GM18951 (cell line): ENCODE results near the gene PDAP1.
"Not testable (repeated sequence)": the region's sequence is repeated elsewhere in the genome, so short reads cannot be mapped to it uniquely, and the experiment has no call there.

Experiments used
- POLR2A ChIP-seq: IDR thresholded peaks from 4 replicates; pipeline ENCODE4 v1.6.1; 2011; ENCODE audit warnings: mild to moderate bottlenecking; ENCODE audit not compliant: insufficient read length, insufficient read depth; ENCODE audit errors: extremely low read depth
- in situ Hi-C: fragments of 300-500 bp; cut with MboI; formaldehyde crosslinking; loops from one replicate; pipeline ENCODE4 v1.12.0; 2022; ENCODE audit warnings: low sequenced_read_pairs, mixed read lengths, inconsistent platforms; ENCODE audit not compliant: unreplicated experiment

The PDAP1 gene

DNA sequence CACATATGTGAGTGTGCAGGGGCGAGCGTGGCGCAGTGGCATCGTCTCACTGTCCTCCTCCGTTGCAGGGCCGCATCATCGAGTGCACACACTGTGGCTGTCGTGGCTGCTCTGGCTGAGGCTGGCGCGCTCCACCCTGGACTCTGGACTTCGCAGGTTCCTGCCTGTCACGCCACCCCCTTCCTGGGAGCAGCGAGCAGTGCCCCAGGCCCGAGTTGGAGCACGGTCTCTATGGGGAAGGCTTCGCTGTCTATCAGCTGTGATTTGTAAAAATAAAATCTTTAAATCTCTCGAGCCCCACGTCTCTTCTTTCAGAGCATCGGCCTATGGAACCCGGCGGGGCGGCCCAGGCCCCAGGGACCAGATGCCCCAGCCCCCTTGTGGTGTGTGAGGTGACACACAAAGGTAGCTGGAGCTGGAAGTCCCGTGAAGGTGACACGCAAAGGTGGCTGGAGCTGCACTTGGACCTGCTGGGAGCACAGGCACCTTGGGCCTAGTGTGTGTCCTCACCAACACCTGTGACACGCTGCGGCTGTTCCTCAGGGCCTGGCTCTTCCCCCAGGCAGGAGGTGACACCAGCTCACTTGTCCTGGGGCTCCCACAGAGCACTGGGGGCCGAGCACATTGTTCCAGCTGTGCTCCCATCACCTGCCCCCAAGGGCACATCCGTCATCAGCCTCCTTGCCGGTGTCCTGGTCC, 11.1 kb upstream of the PDAP1 start:
- TF ChIP-seq POLR2A: no peak
- in situ Hi-C loops: no loop called here

- in situ Hi-C loops: no loop called here
- TF ChIP-seq POLR2A: no peak
These were observed 9.9 kb upstream of the PDAP1 start for GRCh38 chr7:99418260-99418659.

- in situ Hi-C loops: not testable (repeated sequence)
These were observed 7.2 kb upstream of the PDAP1 start for GRCh38 chr7:99415513-99416127.

DNA sequence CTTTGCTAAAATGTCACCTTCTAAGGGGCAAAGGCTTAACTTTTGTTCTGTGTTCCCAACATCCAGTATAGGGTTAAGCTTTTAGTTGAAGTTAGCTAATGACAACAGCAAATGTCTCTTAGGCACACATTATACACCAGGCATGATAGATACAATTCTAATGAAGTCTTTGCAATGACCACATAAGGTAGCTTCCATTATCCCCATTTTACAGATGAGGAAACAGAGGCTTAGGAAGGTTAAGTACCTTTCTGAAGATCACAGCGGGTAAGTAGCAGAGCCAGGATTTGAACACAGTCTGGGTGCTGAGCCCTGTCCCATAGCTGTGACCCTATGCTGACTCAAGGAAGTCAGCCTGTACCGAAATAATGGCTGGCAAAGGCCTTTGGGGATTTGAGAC, 2.2 kb upstream of the PDAP1 start:
- TF ChIP-seq POLR2A: no peak
- in situ Hi-C loops: no loop called here

DNA sequence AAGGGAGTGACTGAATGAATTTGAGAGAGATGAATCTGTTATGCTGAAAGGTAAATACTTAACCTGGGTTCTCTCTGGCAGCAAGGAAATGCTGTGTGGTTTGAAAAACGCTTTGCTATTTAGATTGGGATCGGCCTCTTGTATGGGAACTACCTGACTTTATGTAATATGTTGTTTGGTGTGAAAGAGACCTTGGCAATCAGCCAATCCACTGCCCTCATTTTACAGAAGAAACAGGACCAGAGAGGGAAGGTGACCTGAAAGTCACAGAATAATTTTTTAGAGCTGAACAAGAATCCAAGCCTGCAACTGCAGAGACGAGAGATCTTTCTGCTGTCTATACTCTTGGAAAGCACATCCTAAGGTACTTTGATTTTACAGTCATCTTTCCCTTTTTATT, 1.4 kb upstream of the PDAP1 start:
- in situ Hi-C loops: no loop called here
- no peak for TF ChIP-seq POLR2A

GRCh38 chr7:99409192-99409572, 785 bp upstream of the PDAP1 start:
- in situ Hi-C loops: no loop called here
- TF ChIP-seq POLR2A: no peak

DNA sequence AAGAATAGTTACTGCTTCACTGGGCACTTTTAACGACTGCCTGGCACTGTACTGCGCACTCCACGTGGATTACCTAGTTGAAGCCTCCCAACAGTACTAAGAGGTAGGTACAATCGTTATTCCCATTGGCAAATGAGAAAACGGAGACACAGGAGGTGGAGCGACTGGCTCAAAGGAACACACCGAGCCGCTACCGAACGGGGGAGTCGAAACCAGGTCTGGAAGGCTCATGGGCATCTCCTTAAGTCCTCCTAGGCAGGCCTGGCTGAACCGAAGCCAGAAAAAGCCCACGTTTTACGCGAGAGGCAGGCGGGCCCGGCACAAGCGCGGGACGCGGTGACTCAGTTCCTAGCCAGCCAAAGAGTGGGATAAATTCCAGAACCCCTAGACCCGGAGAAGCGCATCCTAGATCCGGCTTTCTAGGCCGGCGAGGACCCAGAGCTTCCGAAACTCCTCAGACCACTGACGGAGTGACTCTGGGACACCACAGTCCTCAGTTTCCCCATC, 472 bp downstream of the PDAP1 start:
- in situ Hi-C loops: no loop called here
- TF ChIP-seq POLR2A: no peak

GRCh38 chr7:99406557-99406956, 1.8 kb downstream of the PDAP1 start:
- TF ChIP-seq POLR2A: peak; percentile 23
- in situ Hi-C loops: no loop called here

GRCh38 chr7:99404977-99405320, 3.4 kb downstream of the PDAP1 start:
- in situ Hi-C loops: no loop called here
- no peak for TF ChIP-seq POLR2A

- in situ Hi-C loops: no loop called here
- TF ChIP-seq POLR2A: no peak
These were observed 4.0 kb downstream of the PDAP1 start for GRCh38 chr7:99404235-99404976.

DNA sequence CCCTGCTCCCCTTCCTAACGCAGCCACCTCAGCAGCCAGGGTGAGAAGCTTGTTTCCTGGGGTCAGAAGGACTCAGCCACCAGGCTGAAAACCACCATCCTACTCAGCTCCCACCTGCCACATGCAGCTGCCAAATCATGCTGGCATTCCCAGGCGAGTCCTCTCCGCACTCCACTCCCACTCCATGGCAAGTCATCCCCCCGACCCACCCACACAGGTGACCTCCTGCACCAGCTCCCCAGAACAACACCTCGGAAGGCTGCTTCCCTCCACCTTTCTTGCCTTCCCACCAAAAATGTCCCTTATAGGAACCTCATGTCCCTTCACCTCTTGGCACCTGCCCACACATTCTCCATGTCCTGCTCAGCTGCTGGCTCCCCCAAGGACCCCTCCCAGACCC, 4.6 kb downstream of the PDAP1 start:
- in situ Hi-C loops: no loop called here
- no peak for TF ChIP-seq POLR2A

DNA sequence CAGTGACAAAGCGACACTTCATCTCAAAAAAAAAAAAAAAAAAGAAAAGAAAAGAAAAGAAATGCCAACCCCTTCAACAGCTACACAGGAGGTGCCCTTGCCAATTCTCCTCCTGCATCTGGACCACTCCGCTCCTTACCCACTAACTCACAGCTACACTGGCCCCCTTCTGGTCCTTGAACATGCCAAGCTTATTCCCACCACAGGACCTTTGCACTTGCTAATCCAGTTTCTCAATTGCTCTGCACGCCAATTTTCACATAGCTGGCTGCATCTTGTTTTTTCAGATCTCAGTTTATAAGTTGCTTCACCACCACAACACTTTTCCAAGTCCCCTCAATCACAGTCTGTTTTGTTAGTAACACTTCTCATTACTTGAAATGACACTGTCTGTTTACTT, 5.5 kb downstream of the PDAP1 start:
- TF ChIP-seq POLR2A: no peak
- in situ Hi-C loops: no loop called here

DNA sequence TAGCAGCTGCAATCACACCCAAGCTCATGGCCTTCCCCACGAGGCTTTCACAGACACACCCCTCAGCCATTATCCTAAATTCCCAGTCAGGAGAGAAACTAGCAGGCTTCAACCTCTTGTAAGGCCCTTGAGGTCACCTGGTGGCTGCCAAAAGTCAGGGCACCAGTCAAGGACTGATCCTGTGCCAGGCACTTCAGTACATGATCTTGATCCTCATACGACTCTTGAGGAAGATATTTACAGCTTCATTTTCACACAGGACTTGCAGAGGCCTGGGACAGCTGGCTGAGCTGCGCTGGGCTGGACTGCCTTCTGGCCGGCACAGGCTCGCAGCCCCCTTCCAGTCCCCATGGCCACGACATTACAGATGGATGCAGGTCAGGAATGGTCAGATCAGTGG, 8.8 kb downstream of the PDAP1 start:
- in situ Hi-C loops: no loop called here
- TF ChIP-seq POLR2A: no peak

GRCh38 chr7:99398891-99399445, 9.4 kb downstream of the PDAP1 start:
- no peak for TF ChIP-seq POLR2A
- in situ Hi-C loops: no loop called here
